ENCODE data around the gene KIF16B.

- no peak for TF ChIP-seq CTCF (IDR thresholded peaks at IDR 0.05; ENCODE audit: insufficient read depth, low read length)
- no peak for TF ChIP-seq SPI1 (IDR thresholded peaks at IDR 0.05; ENCODE audit: borderline replicate concordance, low read depth)
- TF ChIP-seq POLR2AphosphoS5 (IDR thresholded peaks at IDR 0.05; ENCODE audit: low read depth) = no peak
- no peak for TF ChIP-seq REST (IDR thresholded peaks at IDR 0.05; ENCODE audit: insufficient replicate concordance, low read depth)
Observed at GRCh38 chr20:16301986-16302385, 271.3 kb downstream of the KIF16B start.
